Measurements from ENCODE around the gene TUT4. TPM values are rescaled to one million over a fixed set of nuclear protein-coding genes. Genes with fewer than 3 reads are reported as not detected.

Gene TUT4
- total RNA-seq, 1 donor from 2014 or later, result 80.4 TPM

DNA sequence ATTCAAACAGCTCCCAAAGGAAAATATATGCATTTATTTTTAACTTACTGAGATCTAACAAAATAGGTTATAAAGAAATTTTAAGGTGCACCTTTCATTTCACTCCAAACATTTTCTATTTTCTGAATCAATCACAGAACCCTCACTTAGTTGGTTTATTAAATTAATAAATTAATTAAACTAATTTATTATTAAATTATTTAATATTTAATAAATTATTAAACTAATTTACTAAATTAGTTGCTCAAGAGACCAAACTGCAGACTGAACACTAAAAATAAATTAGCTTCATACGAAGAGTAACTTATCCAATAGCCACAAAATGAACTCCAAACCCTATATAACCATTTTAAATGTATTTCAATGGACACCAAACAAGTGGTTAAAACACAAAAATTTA, 80.5 kb downstream of the TUT4 start:
- DNase-seq, result no peak

DNA sequence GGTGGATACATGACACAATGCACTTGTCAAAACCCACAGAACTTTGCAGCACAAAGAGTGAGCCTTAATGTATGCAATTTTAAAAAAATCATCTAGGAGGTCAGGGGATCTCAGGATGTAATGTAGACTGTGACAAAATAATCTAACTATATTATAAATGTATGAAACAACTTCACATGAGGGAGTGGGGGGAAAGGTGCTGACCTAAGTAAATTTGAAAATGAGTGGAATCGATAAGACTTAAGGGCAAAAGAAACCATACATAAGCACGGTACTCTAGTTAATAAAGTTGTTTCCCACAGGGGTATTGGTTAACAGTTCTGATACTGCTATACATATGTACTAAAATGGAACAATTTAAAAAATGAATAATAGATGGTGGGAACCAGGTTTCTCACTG, 83.8 kb downstream of the TUT4 start:
- DNase-seq, result no peak

DNA sequence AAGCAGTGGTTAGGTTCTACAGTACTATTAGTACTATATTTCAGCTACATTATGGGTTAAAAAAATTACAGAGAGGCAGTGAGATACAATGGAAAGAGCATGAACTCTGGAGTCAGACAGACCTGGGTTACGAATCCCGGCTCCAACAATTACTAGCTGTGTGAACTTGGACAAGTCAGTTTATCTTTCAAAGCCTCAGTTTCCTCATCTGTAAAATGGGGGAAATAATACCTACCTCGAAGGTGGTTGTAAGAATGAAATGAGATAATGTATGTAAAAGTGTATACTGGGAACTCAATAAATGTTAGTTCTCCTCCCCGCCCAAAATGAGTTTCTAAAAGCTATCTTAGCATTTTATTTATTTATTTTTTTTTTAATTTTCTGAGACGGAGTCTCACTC, 89.0 kb downstream of the TUT4 start:
- no peak for DNase-seq

DNA sequence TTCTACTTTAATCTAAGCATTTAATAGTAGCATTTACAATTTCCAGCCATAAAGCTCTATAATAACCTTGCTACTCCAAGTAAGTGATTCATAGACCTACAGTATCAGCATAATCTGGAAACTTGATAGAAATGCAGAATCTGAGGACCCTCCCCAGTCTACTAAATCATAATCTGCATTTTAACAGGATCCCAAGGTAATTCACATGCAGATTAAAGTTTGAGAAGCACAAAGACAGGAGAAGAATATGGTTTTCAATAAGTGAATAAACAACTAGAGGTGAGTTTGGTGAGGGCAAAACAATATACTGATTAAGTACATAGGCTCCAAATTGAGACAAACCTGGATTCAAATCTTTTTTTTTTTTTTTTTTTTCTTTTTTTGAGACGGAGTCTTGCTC, 91.1 kb downstream of the TUT4 start:
- DNase-seq, result no peak

DNA sequence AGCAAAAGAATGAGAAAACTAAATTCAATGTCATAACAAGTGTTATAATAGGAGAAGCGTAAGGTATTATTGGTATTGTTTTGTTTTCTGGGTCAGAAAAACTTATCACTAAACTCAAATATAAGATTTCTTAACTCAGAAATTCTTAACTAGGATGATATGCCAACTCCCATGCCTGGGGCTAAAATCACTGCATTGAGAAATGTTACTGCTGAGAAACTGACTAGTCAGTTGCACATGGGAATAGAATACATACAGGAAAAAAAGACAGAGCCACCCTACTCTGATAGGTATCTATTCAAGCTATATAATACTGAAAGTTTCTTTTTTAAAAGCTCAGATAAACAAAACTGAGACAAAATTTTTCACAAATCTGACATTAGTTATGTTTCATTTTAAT, 92.2 kb downstream of the TUT4 start:
- DNase-seq, result no peak

DNA sequence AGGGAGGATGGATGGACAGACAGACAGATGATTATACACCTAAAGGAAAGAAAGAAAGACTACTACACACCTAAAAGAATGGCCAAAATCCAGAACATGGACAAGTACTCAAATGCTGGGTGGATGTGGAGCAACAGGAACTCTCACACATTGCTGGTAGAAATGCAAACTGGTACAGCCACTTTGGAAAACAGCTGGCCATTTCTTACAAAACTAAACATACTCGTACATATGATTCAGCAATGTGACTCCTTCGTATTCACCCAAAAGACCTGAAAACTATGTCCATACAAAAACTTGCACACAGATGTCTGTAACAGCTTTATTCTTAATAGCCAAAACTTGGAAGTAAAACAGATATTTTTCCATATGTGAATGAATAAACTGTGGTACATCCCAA, 97.2 kb downstream of the TUT4 start:
- DNase-seq, result no peak

DNA sequence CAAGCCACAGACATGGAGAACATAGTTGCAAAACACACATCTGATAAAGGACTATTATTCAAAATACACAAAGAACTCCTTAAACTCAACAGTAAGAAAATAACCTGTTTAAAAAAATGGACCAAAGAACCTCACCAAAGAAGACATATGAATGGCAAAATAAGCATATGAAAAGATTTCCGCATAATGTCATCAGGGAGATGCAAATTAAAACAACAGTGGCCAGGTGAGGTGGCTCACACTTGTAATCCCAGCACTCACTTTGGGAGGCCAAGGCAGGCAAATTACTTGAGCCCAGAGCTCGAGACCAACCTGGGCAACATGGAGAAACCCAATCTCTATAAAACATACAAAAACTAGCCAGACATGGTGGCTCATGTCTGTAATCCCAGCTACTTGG, 98.1 kb downstream of the TUT4 start:
- DNase-seq, result no peak

DNA sequence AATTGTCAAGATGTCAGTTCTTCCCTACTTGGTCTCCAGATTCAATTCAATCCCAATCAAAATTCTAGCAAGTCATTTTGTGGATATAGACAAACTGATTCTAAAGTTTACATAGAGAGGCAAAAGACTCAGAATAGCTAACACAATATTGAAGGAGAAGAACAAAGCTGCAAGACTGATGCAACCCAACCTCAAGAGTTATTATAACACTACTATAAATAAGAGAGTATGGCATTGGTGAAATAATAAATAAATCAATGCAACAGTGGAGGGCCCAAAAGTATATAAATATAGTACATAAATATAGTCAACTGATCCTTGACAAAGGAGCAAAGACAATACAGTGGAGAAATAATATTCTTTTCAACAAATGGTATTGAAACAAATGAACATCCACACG, 98.8 kb downstream of the TUT4 start:
- DNase-seq, result no peak

DNA sequence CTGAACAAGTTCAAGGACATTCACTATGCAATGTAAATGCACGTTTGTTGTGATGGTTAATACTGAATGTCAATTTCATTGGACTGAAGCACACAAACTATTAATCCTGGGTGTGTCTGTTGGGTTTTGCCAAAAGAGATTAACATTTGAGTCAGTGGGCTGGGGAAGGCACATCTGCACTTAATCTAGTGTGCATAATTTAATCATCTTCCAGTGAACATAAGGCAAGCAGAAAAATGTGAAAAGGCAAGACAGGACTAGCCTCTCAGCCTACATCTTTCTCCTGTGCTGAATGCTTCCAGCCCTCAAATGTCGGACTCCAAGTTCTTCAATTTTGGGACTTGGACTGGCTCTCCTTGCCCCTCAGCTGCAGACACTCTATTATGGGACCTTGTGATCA, 108.4 kb downstream of the TUT4 start:
- DNase-seq, result no peak

DNA sequence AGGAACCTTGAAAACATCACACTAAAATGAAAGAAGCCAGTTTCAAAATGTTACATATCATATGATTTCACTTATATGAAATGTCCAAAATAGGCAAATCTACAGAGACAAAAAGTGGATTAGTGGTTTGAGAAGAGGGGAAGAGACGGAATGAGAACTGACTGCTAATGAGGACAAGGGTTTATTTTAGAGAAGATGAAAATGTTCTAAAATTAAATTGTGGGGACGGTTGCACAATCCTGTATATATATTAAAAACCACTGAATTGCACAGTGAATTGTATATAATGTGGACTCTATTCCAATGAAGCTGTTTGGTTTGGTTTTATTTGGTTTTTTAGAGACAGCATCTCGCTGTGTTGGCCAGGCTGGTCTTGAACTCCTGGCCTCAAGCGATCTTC, 112.9 kb downstream of the TUT4 start:
- no peak for DNase-seq

DNA sequence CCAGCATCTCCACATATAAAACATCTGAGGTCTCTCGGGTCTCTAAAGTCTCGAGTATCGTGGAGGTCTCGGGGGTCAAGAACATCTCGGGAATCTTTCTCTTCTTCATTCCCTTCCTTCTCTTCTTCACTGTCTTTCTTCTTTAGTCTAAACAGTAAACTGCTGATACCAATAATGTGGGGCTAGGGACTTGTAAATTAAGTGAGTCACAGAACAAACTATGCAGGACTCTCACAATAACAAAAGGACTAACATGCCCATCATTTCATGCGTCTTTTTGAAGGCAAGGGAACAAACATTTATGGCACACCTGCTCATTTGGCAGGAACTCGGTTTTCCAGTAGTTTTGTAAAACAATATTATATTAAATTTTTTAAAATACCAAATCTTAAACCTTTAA, 116.1 kb downstream of the TUT4 start:
- DNase-seq, result no peak

DNA sequence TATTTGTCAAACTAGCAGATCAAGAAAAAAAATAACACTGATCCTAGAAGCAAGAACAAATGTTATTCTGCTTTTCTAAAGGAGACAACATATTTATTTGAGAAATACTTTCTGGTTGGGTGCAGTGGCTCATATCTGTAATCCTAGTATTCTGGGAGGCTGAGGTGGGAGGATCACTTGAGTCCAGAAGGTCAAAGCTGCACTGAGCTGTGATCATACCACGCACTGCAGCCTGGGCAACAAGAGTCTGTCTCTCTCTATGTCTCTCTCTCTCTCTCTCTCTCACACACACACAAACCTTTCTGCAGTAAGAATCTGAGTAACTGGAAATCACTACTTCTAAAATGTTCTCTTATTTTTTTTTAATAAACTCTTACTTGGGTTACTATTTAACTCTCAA, 117.2 kb downstream of the TUT4 start:
- no peak for DNase-seq

DNA sequence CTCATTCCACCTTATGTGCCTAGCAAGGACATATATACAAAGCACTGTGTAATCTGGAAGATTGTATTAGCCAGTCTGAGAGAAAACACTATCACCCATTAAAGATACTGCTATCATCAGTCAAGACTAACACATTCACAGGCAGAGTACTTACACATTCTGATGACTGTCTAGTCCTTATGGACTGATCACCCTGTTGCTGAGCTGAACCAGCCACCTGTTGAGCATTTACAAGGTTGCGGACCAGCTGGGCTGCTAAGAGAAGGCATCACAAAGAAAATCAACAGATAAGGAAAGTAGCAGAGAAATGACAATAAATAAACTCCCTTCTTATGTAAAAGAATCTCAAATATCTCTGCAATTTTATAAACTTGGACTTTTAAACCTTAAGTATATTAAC, 117.7 kb downstream of the TUT4 start:
- DNase-seq, result no peak

DNA sequence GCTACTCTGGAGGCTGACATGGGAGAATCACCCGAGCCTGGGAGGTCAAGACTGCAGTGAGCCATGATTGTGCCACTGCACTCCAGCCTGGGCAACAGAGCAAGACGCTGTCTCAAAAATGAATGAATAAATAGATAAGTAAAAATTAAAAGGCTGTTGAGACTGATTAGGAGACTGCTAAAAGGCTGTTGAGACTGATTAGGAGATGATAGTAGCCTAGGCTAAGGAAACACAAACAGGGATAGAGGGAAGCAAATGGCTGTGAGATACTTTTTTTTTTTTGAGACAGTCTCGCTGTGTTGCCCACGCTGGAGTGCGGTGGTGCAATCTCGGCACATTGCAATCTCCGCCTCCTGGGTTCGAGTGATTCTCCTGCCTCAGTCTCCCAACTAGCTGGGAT, 120.1 kb downstream of the TUT4 start:
- DNase-seq, result no peak

DNA sequence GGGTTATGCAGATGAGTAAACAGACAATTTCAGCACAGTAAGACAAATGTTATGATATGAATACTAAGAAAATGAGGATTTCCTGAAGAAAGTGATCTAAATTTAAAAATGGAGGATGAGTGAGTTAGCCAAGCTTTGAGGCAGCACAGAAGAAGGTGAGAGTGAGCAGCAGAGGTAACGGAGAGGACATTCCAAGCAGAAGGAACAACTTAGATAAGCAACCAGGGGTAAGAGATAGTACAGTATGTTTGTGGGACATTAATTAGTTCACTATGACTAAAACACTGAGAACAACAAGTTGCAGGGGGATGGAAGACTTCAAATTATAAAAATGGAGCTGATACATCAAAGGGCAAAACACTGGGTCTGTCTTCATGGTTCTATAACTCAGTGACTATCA, 125.7 kb downstream of the TUT4 start:
- DNase-seq, result no peak

DNA sequence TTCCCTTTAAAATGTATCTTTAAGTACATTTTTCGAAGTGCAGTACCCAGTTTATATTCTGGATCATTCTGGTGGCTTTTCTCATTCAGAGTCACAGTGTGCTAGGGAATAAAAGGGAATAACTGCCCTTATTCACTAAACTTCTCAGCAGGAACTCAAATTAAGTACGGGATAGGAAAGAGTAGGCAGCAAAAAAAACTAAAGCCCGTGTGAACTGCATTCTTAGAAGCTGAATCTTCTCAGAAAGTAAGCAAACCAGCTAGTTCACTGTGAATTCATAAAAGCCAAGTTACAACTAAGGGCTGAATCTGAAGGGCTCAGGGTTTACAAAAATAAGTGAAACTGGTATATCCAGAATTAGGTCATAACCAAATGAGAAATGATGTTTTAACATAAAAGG, 126.5 kb downstream of the TUT4 start:
- no peak for DNase-seq

DNA sequence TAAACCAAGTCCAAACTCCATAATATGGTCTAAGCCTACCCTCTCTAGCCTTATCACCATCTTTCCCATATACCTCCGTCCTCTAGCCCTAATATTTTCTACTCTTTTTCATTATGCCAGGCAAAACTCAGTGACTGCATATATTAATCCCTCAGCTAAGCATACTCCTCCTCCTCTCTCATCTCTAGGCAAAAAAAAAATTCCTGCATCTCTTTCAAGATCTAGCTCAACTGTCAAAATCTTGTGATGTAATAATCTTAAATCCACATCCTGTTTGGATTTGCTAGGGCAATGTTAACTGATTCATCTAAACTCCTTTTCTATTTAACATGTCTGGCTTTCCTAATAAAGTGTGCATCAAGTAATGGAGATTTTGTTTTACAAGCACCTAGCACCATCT, 128.1 kb downstream of the TUT4 start:
- DNase-seq, result no peak

DNA sequence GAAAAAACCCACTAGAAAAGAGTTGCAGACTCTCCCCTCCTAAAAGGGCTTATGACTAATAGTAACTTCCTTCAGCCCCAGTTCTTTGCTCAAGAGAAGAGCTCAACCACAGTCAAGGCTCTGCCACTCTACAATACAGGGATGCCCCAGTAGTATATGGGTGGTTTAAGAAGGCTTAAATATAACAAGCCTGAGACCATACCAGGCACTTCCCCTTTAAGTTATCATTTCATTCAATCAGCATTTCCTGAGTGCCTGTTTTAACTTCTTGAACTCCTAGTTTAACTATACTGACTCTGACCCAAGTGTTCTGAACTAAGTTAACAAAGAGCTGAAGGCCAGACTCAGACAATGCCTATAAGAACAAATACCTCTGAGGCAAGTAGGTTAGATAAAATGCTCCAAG, 128.7 kb downstream of the TUT4 start:
- no peak for DNase-seq

DNA sequence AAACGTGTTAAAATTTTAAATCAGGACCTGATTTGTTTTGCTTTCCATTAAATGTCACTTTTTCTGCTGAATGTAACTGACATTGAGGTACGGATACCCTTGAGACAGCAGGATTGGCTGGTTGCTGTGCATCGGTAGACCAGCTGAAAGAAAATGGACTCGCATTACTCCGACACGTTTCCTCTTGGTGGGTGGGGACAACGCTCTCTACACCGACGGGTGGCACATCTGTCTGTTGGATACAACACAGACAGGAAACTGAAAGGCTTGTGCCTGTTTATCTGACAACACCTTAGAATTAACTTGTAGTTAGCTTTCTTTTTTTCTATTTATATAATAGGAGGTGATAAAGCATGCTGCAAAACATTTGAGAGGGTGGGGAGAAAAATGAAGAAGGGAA, 129.1 kb downstream of the TUT4 start:
- DNase-seq, result no peak

DNA sequence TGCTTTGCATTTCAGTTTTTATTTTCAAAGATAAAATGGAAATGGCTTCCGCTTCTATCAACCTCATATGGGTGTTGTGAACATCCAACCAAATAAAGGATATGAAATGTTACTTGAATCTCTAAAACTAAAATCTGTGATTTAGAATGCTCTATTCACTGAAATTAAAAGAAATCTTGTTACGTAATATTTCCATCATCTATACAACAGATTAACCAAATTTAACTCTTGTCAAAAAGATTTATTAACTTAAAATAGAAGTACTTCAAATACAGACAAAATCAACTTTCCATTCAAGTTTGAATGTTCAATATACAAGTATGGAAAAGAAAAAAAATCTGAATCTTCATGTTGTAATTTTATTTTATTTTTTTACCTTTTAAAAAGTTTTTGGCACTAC, 129.8 kb downstream of the TUT4 start:
- no peak for DNase-seq

DNA sequence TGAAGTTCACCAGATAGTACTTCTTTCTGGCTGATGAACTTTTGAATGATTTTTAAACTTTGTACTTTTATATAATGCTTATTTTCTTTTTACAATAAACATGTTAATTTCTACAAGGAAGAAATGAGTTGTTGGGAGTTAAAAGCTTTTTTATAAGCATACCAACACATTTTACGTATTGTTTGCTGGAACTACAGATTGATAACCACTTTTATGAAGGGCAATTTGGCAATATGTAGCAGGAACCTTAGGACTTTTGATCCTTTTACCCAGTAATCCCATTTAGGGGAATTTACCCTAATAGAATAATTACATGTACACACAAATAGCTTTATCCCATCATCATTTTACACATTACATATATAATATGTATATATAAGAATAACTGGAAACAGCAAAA, 132.2 kb downstream of the TUT4 start:
- DNase-seq, result no peak

DNA sequence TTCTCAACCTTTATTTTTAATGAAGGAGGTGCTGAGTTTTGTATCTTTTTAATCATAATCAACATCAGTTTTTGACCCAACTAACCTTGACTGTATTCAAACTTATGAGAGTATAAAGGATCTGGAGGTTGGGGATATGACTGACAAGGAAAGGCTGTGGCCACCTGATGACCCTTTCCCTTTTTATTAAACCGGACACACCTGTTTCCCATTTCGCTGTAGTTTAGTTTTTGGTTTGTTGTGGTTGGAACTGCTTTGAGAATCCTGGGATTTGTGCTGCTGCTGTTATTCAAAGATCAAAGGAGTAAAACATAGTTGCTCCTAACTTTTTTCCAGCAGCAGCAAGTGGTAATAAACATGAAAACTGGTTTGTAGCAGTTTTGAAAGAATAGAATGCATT, 136.1 kb downstream of the TUT4 start:
- no peak for DNase-seq

DNA sequence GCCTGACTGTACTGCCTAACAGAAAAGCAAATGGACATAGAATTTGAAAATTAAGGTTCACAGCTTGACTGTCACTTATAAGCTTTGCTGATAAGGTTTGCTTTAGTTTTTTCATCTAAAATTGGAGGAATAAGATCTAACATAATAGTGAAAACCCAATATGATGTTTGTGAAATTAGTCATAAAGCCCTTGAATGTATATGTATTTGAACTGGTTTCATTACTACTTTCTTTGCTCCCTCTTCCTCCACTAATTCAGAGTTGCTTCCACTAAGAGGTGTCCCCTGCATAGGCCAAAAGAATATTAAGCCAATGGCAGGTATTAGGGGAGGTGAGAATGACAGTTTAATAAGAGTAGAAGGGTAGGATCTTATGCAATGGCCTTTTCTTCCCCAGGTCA, 137.9 kb downstream of the TUT4 start:
- DNase-seq, result no peak

DNA sequence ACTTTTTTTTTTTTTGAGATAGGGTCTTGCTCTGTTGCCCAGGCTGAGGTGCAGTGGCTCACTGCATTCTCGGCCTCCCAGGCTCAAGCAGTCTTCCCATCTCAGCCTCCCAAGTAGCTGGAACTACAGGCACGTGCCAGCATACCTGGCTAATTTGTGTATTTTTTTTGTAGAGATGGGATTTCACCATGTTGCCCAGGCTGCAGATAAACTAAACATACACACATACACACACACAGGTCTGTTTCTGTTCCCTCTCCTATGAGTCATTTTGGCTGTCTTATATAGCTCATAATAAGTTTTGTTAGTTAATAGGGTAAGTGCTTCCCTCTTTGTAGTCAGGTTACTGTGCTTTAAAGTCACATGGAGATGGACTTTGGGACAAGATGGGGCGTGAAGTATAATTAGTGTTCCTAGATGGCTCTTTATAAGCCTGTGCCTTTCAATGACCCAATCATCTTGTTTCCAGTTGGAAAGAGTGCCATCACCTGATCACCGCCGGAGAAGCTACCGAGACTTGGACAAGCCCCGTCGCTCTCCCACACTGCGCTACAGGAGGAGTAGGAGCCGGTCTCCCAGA, 139.4 kb downstream of the TUT4 start:
- no peak for DNase-seq

DNA sequence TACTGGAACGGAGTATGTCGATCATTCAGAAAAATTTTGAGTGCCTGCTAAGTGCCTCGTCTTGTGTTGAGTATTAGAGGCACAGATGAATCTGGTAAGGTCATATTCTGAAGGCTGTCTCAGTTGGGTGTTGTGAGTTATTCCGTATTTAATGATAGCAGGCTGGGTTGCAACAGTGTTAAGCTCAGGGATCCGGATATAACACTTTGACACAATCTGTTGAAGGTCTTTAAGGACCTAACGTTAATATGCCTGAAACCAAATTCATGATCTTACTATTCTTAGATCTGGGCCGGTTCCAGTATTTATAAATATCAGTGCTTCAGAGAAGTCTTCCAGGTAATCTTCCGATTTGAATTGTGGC, 147.9 kb downstream of the TUT4 start:
- no peak for DNase-seq

Data from skin of body (tissue), 2 donors.